Activated CD4-positive, CD25-positive, alpha-beta regulatory T cell treated with anti-CD3 and anti-CD28 coated beads, Interleukin-2, amount 50 U/mL, for 16 hours (primary cell): Measurements from ENCODE around the gene STMN3.

ENCODE experiments used
- DNase-seq: peaks from one replicate; pipeline ENCODE4 v3.0.0-alpha.2; 2020; ENCODE audit warnings: low read depth, low spot score

The STMN3 gene

GRCh38 chr20:63653041-63653973, at the start of gene STMN3:
Gene STMN3 (minus strand): TSS chr20:63653424. CDS start chr20:63653345, 79 bp downstream.
- DNase-seq = no peak

DNA sequence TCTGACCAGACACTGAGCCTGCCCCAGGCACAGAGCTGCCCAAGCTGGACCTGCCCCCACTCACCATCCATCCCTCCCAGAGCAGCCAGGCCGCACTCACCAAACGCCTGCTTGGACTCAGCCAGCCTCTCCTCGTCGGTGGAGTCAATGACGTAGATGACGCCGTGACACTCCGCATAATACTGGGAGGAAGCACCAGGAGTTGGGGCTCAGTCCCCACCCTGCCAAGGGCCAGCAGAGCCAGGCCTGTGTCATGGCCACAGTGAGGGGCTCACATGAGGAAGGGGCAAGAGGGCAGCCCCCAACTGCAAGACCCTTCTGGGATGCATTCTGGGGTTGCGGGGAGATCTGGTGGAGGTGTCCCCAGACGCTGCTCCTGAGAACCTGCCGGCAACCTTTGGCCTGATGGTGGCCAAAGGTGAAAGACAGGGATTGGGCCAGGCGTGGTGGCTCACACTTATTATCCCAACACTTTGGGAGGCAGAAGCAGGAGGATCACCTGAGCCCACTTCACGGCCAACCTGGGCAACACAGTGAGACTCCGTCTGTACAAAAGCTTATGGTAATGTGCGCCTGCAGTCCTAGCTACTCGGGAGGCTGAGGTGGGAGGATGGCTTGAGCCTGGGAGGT, 48.9 kb upstream of the STMN3 start:
- no peak for DNase-seq

- no peak for DNase-seq
Measured at GRCh38 chr20:63701329-63702035, 48.3 kb upstream of the STMN3 start.

GRCh38 chr20:63701051-63701328, 47.8 kb upstream of the STMN3 start:
- DNase-seq = no peak

DNA sequence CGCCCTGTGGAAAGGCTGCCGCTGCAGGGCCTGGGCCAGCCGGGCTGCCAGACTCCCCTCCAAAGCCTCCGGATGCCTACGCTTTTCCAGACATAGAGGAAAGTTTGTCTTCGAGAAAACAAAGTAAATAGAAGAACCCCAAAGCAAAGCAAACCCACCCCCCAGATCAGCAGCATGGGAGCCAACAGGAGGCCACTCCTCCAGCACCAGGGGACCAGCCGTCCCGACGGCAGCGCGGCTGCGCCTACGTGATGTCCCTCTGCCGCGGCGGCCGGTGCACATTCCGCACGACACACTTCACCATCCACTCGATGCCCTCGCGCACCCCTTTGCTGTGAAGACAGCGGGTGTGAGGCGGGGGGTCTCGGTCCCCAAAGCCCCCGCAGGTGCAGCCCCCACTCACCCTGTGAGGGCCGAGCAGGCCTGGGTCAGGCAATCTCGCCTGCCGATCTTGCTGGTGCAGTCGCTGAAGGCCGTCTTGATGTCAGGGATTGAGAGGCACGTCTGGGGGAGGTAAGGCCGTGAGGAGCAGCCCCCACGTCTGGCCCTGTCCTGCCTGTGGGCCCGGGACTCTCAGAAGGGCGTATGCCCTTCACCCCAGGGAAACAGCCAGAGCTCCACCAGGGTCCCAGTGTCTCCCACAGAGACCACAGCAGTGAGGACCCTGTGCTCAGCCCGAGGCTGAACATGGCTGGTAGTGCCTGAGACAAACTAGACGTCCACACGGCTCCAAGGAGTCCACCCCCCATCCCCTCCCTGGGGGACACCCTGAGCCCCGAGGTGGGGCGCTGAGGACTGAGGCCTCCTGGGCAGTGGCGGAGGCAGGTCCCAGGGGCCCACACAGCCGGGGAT, 47.2 kb upstream of the STMN3 start:
- no peak for DNase-seq

DNA sequence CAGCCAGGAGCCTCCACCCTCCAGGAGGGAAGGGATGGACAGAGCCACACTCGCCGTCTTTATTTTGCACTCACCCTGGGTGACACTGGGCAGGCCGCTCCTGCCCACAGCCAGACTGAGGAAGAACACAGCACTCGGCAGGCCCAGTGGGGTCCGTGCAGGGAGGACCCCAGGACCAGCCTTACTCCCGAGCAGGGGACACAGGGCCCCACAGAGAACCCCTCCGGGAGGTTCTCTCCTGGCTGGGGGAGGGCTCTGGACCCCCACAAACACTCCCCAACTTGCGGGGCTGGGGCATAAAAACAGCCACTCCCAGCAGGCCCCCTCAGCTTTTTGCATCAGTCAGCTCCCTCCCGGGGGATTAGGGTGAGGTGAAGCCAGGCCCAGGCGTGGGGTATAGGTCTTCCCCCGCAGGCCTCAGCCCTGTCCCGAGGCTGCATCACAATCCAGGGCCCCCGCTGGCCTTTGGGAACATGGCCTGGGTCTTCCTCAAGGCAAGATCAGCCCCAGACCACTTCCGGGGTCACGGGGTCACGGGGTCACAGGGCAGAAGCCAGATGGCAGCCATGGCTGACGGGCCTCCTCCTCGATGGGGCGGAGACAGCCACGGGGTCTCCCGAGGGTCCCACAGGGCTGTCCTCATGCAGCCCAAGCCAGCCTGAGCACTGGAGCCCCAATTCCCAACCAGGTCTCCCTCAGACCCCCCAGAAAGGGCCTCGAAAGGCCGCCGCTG, 46.4 kb upstream of the STMN3 start:
- DNase-seq = no peak

DNA sequence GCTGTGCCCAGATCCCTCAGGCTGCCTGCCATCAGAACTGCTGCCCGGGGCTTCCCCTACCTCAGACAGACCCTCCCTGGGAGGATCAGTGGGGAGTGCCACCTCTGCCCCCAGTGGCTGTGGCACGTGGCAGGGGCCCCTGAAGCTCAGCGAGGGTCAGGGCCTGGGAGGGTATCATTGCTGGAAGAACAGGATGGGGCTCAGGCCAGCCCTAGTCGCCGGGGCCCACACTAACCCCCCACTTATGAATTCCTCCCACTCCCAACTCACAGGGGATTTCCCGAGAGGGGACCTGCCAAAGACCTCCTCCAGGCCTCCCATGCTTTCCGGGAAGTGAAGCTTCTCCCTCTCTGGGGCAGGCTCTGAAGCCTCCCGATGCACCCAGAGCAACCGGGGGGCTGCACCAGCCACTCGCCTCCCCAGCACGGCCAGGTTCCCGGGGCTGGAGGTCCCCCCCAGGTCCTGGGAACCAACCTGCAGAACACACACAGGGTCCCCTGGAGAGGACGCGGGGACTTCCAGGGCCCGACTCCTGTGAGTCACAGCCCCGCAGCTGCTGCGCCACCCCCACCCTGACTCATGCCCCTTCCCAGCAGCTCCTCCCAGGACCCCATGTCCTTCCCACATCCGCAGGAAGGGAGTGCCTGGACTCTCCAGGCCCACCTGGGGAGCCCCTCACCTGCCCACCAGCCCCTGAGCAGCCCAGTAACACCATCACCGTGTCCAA, 45.7 kb upstream of the STMN3 start:
- DNase-seq = no peak

- DNase-seq = no peak
Measured at GRCh38 chr20:63697868-63698545, 44.8 kb upstream of the STMN3 start.

DNA sequence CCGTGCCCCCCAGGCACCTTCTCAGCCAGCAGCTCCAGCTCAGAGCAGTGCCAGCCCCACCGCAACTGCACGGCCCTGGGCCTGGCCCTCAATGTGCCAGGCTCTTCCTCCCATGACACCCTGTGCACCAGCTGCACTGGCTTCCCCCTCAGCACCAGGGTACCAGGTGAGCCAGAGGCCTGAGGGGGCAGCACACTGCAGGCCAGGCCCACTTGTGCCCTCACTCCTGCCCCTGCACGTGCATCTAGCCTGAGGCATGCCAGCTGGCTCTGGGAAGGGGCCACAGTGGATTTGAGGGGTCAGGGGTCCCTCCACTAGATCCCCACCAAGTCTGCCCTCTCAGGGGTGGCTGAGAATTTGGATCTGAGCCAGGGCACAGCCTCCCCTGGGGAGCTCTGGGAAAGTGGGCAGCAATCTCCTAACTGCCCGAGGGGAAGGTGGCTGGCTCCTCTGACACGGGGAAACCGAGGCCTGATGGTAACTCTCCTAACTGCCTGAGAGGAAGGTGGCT, 44.2 kb upstream of the STMN3 start:
- no peak for DNase-seq

DNA sequence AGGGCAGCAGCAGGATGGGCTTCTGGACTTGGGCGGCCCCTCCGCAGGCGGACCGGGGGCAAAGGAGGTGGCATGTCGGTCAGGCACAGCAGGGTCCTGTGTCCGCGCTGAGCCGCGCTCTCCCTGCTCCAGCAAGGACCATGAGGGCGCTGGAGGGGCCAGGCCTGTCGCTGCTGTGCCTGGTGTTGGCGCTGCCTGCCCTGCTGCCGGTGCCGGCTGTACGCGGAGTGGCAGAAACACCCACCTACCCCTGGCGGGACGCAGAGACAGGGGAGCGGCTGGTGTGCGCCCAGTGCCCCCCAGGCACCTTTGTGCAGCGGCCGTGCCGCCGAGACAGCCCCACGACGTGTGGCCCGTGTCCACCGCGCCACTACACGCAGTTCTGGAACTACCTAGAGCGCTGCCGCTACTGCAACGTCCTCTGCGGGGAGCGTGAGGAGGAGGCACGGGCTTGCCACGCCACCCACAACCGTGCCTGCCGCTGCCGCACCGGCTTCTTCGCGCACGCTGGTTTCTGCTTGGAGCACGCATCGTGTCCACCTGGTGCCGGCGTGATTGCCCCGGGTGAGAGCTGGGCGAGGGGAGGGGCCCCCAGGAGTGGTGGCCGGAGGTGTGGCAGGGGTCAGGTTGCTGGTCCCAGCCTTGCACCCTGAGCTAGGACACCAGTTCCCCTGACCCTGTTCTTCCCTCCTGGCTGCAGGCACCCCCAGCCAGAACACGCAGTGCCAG, 43.6 kb upstream of the STMN3 start, which contains the start of gene TNFRSF6B:
Gene TNFRSF6B, plus strand, starts transcription at position 25 of the 729 bp plus-strand sequence. Its CDS starts 116 bp downstream, at position 141.
- no peak for DNase-seq

DNA sequence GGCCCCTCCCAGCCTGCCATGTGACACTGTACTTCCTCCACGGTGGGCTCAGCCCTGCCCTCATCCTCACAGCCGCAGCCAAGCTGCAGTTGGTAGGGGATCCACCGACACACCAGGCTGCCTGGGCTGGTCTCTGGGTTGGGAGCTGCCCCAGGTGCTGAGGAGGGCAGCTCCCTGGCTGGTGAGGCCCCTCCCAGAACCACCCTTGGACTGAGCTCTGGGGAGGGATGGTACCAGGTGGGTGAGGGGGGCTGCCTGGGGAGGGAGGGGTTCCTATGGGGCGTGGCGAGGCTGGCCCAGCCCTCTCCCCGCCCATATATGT, 43.0 kb upstream of the STMN3 start:
- no peak for DNase-seq

- no peak for DNase-seq
Measured at GRCh38 chr20:63695424-63696305, 42.4 kb upstream of the STMN3 start.

DNA sequence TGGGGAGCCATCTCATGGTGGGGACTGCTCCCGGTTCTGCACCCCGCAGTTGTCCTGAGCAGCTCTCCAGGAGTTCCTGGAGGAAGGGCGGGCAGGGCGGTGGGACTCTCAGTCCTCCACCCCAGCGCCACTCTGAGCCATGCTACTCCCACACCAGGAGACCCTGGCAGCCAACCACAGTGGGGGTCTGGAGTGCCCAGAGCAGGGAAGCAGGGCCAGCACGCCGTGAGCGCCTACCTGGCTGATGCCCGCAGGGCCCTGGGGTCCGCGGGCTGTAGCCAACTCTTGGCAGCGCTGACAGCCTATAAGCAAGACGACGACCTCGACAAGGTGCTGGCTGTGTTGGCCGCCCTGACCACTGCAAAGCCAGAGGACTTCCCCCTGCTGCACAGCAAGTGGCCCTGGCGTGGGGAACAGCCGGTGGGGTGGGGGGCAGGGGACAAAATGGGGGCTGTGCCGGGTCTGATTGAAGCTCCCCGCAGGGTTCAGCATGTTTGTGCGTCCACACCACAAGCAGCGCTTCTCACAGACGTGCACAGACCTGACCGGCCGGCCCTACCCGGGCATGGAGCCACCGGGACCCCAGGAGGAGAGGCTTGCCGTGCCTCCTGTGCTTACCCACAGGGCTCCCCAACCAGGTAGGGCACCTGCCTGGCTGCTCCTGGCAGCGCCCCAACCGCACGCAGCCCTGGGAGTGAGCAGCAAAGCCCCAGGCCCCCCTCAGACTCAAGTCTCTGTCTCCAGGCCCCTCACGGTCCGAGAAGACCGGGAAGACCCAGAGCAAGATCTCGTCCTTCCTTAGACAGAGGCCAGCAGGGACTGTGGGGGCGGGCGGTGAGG, 41.6 kb upstream of the STMN3 start:
- no peak for DNase-seq

DNA sequence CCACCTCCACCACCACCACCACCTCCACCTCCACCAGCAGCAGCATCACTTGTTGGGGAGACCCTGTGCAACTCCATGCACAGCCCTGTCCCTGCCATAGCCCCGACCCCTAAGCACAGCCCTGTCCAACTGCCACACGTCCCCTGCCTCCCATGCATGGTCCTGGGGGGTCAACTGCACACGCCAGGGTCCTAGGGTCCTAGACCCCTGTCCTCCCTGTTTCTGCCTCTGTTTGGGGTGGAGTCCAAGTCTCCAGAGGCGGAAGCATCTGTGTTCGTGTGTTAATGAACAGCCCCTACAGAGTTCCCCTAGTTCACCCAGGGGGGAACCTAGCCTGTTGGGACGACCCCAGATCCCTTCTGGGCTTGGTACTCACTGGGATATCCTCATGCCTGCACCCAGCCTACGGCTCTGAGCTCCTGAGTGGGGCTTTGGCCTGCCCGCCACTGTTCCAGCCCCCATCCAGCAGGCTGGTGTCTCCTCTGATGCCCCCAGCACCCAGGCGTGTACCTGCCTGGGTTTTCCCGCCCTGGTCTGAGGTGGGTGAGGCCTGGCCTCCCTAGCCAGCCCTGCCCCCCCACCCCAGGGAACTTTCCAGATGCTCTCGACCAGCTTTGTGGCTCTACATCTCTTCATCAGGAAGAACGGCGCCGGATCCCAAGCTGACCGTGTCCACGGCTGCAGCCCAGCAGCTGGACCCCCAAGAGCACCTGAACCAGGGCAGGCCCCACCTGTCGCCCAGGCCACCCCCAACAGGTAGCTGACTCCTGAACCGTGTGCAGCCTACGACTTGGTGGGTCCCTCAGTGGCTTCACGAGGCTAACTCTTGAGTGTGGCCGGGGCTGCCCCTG, 40.7 kb upstream of the STMN3 start:
- DNase-seq = no peak

DNA sequence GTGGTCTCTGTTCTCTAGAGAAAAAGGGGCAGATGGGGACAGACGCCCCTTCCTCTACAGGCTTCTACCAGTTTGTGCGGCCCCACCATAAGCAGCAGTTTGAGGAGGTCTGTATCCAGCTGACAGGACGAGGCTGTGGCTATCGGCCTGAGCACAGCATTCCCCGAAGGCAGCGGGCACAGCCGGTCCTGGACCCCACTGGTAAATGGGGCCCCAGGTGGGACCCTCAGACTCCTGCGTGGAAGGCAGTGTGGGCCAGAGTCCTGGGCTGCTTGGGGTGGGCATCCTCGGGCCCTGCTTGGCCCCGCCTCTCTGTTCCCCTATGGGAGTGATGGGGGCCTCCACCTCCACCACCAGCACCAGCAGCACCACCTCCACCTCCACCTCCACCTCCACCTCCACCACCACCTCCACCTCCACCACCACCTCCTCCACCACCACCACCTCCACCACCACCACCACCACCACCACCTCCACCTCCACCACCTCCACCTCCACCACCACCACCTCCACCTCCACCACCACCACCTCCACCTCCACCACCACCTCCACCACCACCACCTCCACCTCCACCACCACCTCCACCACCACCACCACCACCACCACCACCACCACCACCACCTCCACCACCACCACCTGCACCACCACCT, 40.0 kb upstream of the STMN3 start:
- no peak for DNase-seq
